ENCODE measurements around the gene LDLRAP1.

- TF ChIP-seq CTCF (IDR thresholded peaks at IDR 0.05) (no peak), POLR2A (IDR thresholded peaks at IDR 0.05) (no peak)
These were observed 72.2 kb downstream of the LDLRAP1 start for GRCh38 chr1:25615563-25616094.

Data from heart left ventricle (tissue), 13 donors.